HK-2 (cell line): ENCODE results near the gene NDUFA8.

Experiments
- DNase-seq: peaks from one replicate; pipeline ENCODE4 v3.0.0-alpha.2; 2018; ENCODE audit not compliant: unreplicated experiment

NDUFA8 gene

GRCh38 chr9:122099271-122099869 lies 60.2 kb downstream of the NDUFA8 start:
- DNase-seq = peak; percentile 75

GRCh38 chr9:122097679-122098315 lies 61.8 kb downstream of the NDUFA8 start:
- DNase-seq = no peak

- DNase-seq = no peak
These were observed 62.8 kb downstream of the NDUFA8 start for GRCh38 chr9:122096620-122097415.

GRCh38 chr9:122095010-122095767 lies 64.4 kb downstream of the NDUFA8 start:
- peak; percentile 28 for DNase-seq
